Central memory CD8-positive, alpha-beta T cell (primary cell): Measurements from ENCODE around the gene MAGEE1.

ENCODE experiments used
- ATAC-seq: fragments of 150-1000 bp; cut with Tn5 transposase; replicated peaks from 2 replicates; pipeline ENCODE4 v1.10.0; 2022; ENCODE audit warnings: mild to moderate bottlenecking, moderate FRiP score, moderate number of reproducible peaks; ENCODE audit not compliant: poor library complexity, severe bottlenecking; ENCODE audit errors: extremely low read depth
- DNase-seq, 2 donors: peaks; one replicate each; pipeline ENCODE4 v3.0.0; 2021; ENCODE audit warnings: low spot score in 2 of 2
- H3K27ac Mint-ChIP-seq: one replicate; pipeline ENCODE4 v1.8.0; 2022; ENCODE audit warnings: low read depth, mild to moderate bottlenecking, moderate library complexity, mixed read lengths
- H3K27me3 Mint-ChIP-seq: one replicate; pipeline ENCODE4 v1.8.0; 2022; ENCODE audit warnings: mixed read lengths
- H3K36me3 Mint-ChIP-seq: one replicate; pipeline ENCODE4 v1.8.0; 2022; ENCODE audit warnings: mild to moderate bottlenecking, moderate library complexity, mixed read lengths; ENCODE audit not compliant: insufficient read depth
- H3K4me1 Mint-ChIP-seq: one replicate; pipeline ENCODE4 v1.8.0; 2022; ENCODE audit warnings: mixed read lengths
- H3K4me3 Mint-ChIP-seq: one replicate; pipeline ENCODE4 v1.8.0; 2022; ENCODE audit warnings: mild to moderate bottlenecking, moderate library complexity, mixed read lengths
- H3K9me3 Mint-ChIP-seq: one replicate; pipeline ENCODE4 v1.8.0; 2022; ENCODE audit warnings: mixed read lengths

The MAGEE1 gene

GRCh38 chrX:76427560-76428242 lies at the start of gene MAGEE1:
MAGEE1 (plus strand) TSS chrX:76427710; CDS start chrX:76427931, 221 bp downstream.
- no peaks in the 10 kb centered on the region for H3K9me3 Mint-ChIP-seq
- DNase-seq (peak; percentile 56 to 66), ATAC-seq (peak; percentile 74)
- H3K27me3 Mint-ChIP-seq, result no peaks in the 10 kb centered on the region
- peak within 1 kb of the TSS; percentile 90 for H3K27ac Mint-ChIP-seq
- no peaks in the 10 kb centered on the region for H3K36me3 Mint-ChIP-seq
- H3K4me1 Mint-ChIP-seq, result peaks cover 21% of the 10 kb centered on the region
- H3K4me3 Mint-ChIP-seq, result peak within 1 kb of the TSS; percentile 92

DNA sequence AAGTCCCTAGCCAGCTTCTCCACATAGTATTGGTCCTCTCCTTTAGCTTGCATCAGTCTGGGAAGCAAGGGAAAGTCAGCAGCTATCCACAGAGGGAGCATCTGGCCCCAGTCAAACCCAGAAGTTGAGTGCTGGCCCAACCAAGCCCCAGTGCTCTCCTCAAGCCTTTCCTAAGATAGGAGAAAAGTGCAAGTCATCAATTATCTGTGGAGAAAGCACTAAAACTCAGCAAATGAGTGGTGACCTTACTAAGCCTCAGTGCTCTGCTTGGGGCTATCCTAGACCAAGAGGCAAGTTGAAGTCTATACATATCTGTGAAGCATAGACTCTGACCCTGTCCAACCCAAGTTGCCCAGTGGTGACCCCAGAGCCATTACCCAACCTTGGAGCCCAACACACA lies 28.5 kb upstream of the MAGEE1 start:
- H3K36me3 Mint-ChIP-seq, result no peaks in the 10 kb centered on the region
- H3K4me1 Mint-ChIP-seq, result no peaks in the 10 kb centered on the region
- no peak overlapping the region for H3K27ac Mint-ChIP-seq
- H3K9me3 Mint-ChIP-seq, result no peaks in the 10 kb centered on the region
- H3K4me3 Mint-ChIP-seq, result no peak overlapping the region
- ATAC-seq (no peak), DNase-seq (no peak)
- H3K27me3 Mint-ChIP-seq, result peaks cover 23% of the 10 kb centered on the region

GRCh38 chrX:76407795-76408194 lies 19.7 kb upstream of the MAGEE1 start:
- no peaks in the 10 kb centered on the region for H3K4me1 Mint-ChIP-seq
- H3K9me3 Mint-ChIP-seq, result no peaks in the 10 kb centered on the region
- no peaks in the 10 kb centered on the region for H3K27me3 Mint-ChIP-seq
- no peak for ATAC-seq
- H3K36me3 Mint-ChIP-seq, result peaks cover 2% of the 10 kb centered on the region
- DNase-seq, result no peak
- no peak overlapping the region for H3K27ac Mint-ChIP-seq
- H3K4me3 Mint-ChIP-seq, result no peak overlapping the region

DNA sequence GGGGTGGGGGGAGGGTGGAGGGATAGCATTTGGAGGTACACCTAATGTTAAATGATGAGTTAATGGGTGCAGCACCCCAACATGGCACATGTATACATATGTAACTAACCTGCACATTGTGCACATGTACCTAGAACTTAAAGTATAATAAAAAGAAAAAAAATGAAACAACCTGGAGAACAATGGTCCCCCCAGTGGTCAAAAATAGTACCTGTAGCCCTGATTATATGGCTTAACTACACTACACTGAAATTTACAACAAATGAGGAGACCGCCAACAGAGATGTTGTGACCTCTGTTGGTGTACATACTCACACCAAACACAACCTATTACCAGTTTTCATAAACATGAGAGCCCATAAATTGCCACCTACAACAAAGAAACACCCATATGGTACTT lies 7.3 kb upstream of the MAGEE1 start:
- H3K27ac Mint-ChIP-seq, result no peak overlapping the region
- no peaks in the 10 kb centered on the region for H3K36me3 Mint-ChIP-seq
- no peak for ATAC-seq
- no peaks in the 10 kb centered on the region for H3K4me1 Mint-ChIP-seq
- H3K4me3 Mint-ChIP-seq, result no peak overlapping the region
- no peak for DNase-seq
- no peaks in the 10 kb centered on the region for H3K9me3 Mint-ChIP-seq
- H3K27me3 Mint-ChIP-seq, result no peaks in the 10 kb centered on the region

DNA sequence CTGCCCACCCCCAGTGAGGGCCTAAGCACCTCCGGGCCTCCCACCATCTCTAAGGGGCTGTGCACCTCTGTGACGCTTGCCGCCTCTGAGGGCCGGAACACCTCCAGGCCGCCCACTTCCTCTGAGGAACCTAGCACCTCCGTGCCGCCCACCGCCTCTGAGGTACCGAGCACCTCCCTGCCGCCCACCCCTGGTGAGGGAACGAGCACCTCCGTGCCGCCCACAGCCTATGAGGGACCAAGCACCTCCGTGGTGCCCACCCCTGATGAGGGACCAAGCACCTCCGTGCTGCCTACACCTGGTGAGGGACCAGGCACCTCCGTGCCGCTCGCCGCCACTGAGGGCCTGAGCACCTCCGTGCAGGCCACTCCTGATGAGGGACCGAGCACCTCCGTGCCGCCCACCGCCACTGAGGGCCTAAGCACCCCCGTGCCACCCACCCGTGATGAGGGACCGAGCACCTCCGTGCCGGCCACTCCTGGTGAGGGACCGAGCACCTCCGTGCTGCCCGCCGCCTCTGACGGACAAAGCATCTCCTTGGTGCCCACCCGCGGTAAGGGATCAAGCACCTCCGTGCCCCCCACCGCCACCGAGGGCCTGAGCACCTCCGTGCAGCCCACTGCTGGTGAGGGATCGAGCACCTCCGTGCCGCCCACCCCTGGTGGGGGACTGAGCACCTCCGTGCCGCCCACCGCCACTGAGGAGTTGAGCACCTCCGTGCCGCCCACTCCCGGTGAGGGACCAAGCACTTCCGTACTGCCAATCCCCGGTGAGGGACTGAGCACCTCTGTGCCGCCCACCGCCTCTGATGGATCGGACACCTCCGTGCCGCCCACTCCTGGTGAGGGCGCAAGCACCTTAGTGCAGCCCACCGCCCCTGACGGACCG lies 977 bp downstream of the MAGEE1 start:
- H3K4me3 Mint-ChIP-seq, result peak overlapping the region; percentile 92
- H3K4me1 Mint-ChIP-seq, result peaks cover 26% of the 10 kb centered on the region
- DNase-seq, result peak; percentile 26 to 36
- no peaks in the 10 kb centered on the region for H3K27me3 Mint-ChIP-seq
- ATAC-seq, result peak; percentile 78
- H3K9me3 Mint-ChIP-seq, result no peaks in the 10 kb centered on the region
- no peaks in the 10 kb centered on the region for H3K36me3 Mint-ChIP-seq
- H3K27ac Mint-ChIP-seq, result peak overlapping the region; percentile 90

DNA sequence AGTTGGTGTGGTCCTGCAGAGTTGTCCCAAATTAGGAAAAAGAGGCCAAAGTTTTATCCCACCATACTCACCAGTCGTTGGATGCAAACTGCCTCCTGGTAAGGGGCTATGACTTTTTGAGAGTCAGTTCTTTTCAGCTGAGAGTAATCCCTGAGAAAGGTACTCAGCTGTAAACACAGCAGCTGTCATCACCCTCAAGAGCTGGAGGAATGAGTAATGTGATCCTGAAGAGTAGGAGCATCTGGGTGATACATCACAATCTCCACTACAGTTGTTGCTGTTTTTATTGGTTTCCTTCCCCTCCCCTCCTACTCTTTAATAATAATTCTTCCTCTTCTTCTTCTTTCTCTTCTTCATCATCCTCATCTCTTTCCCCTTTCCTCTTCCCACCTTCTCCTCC lies 5.7 kb downstream of the MAGEE1 start:
- Mint-ChIP-seq H3K4me3 (no peak overlapping the region), H3K4me1 (peaks cover 26% of the 10 kb centered on the region), H3K27me3 (no peaks in the 10 kb centered on the region), H3K36me3 (no peaks in the 10 kb centered on the region), H3K9me3 (no peaks in the 10 kb centered on the region), H3K27ac (no peak overlapping the region)
- no peak for DNase-seq
- ATAC-seq, result no peak

DNA sequence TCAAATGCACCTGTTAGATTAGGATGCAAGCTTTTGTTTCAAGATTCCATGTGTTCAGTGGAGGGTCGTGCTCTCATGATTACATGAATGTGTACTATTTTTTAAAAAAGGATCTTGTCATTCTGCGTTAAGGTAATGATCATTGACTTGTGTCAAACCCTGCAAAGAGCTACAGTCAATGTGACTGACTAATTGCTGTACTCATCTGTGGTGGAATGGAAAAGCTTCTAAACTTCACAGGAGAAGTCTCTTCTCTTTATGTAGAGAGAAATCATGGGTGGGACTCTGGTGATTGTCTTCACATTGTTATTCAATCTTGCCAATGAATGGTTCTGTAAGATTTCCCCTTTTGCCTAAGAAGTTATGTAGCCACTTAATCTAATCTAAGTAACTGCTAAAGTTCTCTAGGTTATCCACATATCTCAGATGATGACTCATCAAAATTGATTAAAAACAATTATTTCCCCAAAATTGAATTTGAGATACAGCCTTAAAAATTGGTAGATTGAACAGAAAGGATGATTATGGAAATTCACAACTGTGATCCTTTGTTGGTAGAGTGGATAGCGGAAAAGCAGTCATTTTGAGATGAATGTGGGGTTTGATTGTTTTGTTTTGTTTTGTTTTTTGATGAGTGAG lies 6.7 kb downstream of the MAGEE1 start:
- H3K36me3 Mint-ChIP-seq, result no peaks in the 10 kb centered on the region
- H3K4me1 Mint-ChIP-seq, result peaks cover 31% of the 10 kb centered on the region
- no peaks in the 10 kb centered on the region for H3K27me3 Mint-ChIP-seq
- DNase-seq (no peak), ATAC-seq (no peak)
- no peaks in the 10 kb centered on the region for H3K9me3 Mint-ChIP-seq
- H3K27ac Mint-ChIP-seq, result peak overlapping the region; percentile 76
- no peak overlapping the region for H3K4me3 Mint-ChIP-seq

DNA sequence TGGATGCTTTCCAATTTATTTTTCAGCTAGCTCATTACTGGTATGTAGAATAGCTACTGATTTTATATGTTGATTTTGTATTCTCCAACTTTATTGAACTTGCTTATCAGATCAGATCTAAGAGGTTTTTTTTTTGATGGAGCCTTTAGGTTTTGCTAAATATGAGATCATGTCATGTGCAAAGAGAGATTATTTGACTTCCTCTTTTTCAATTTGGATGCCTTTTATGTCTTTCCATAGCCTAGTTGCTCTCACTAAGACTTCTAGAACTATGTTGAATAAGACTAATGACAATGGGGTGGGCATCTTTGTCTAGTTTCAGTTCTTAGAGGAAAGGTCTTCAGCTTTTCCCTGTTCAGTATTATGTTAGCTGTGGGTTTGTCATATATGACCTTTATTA lies 11.7 kb downstream of the MAGEE1 start:
- Mint-ChIP-seq H3K9me3 (peaks cover 6% of the 10 kb centered on the region), H3K27me3 (no peaks in the 10 kb centered on the region), H3K36me3 (no peaks in the 10 kb centered on the region), H3K4me1 (peaks cover 5% of the 10 kb centered on the region), H3K4me3 (no peak overlapping the region), H3K27ac (no peak overlapping the region)
- DNase-seq (no peak), ATAC-seq (no peak)

DNA sequence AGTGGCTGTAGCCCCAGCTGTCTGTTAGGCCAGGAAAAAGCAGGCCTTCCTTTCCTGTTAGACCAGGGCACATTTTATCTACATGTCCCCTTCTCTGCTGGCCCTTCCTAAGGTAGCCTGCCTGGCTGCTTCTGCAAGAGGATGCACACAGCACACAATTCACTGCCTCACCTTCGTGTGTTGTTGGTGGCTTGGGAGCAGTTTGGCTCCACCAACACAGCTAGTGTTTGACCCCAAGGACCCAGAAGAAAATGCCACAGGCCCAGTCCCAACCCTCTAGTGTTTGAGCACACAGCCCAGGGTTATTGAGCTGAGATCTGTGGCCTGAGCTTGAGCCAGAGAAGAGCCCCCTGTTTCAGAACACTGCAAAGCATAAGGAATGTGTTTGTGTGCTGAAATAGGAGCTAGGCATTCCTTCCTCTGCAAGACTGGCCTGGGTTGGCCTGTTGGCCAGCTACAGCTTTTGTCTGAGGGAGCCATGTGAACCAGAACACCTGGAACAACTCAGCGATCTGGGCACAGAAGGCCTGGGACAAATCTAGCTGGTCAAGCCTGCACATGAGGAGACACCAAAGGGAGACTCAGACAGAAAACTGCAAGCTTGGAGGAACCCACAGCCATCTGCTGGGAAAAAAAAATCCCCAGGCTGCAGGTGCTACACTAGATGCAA lies 26.4 kb downstream of the MAGEE1 start:
- H3K4me1 Mint-ChIP-seq, result peaks cover 5% of the 10 kb centered on the region
- DNase-seq (no peak), ATAC-seq (no peak)
- no peaks in the 10 kb centered on the region for H3K36me3 Mint-ChIP-seq
- no peaks in the 10 kb centered on the region for H3K9me3 Mint-ChIP-seq
- no peak overlapping the region for H3K4me3 Mint-ChIP-seq
- no peaks in the 10 kb centered on the region for H3K27me3 Mint-ChIP-seq
- no peak overlapping the region for H3K27ac Mint-ChIP-seq

GRCh38 chrX:76454456-76454927 lies 27.0 kb downstream of the MAGEE1 start:
- Mint-ChIP-seq H3K36me3 (no peaks in the 10 kb centered on the region), H3K4me3 (no peak overlapping the region), H3K9me3 (no peaks in the 10 kb centered on the region), H3K4me1 (peaks cover 5% of the 10 kb centered on the region), H3K27ac (no peak overlapping the region), H3K27me3 (no peaks in the 10 kb centered on the region)
- no peak for ATAC-seq
- no peak for DNase-seq

- no peaks in the 10 kb centered on the region for H3K4me1 Mint-ChIP-seq
- DNase-seq, result no peak
- no peak overlapping the region for H3K4me3 Mint-ChIP-seq
Observed at GRCh38 chrX:76477353-76477752, 49.8 kb downstream of the MAGEE1 start.

More at GRCh38 chrX:76477353-76477752, 49.8 kb downstream of the MAGEE1 start:
- Mint-ChIP-seq H3K36me3 (no peaks in the 10 kb centered on the region), H3K27ac (no peak overlapping the region), H3K9me3 (peaks cover 6% of the 10 kb centered on the region), H3K27me3 (no peaks in the 10 kb centered on the region)
- no peak for ATAC-seq
